Central memory CD4-positive, alpha-beta T cell (primary cell): Measurements from ENCODE around the gene NXPH2.

ENCODE experiments used
- DNase-seq: peaks from one replicate; pipeline ENCODE4 v3.0.0; 2022
- total RNA-seq, 3 experiments: gene quantifications; one replicate each; lab custom pipeline; 2026; lab: John Stamatoyannopoulos, UW

NXPH2 gene
- total RNA-seq = 0 reads per million in 3 experiments

GRCh38 chr2:138779781-138780445 lies at the start of gene NXPH2:
Gene NXPH2 (minus strand): TSS chr2:138780390. CDS start chr2:138780241, 149 bp downstream.
- DNase-seq = no peak

GRCh38 chr2:138829326-138829919 lies 49.2 kb upstream of the NXPH2 start:
- DNase-seq = no peak

DNA sequence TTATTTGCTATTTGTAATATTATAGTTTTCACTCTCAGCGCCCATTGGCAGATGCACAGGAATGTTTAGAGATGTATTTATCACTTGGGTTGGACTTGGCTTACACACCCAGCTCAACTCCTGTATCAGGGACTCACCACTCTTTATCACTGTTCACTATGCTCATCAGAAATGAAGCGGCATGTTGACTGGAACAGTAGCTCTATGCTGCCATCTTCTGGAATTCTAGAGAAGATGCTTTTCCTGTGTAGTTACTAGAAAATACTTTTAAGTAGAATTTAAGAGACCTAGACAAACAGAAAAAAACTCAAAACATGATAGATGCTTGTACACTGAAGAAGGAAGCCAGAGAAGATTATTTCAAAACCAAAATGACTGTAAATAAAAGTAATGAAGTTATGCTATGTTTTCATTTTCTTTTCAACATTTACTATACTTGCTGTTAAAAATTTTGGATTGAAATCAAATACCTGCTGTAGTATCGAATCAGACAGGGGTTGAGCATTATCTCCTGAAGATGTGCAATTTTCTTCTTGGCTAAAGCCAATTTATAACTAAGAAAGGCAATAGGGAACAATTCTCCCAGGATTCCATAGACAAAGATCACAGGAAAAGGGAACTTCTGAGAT lies 47.4 kb upstream of the NXPH2 start:
- peak; percentile 33 for DNase-seq

DNA sequence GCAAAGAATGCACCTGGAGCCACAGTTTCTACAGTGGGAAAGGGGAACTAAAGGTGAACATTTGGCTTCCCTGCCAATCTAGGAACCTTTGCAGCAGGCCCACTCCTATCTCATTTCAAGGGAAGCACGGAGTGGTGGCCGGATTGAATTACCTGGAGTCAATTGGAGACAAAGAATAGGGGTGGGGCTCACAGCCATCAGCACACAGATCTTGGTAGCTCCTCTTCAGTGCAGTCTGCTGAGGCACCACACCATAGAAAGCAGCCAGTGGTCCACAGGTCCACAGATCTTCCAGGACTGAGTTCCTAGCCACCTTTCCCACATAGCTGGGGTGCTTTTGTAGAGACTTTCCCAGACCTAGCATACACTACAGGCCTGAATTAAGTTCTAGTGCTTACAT lies 43.5 kb upstream of the NXPH2 start:
- no peak for DNase-seq

- no peak for DNase-seq
Observed at GRCh38 chr2:138819964-138820363, 39.8 kb upstream of the NXPH2 start.

DNA sequence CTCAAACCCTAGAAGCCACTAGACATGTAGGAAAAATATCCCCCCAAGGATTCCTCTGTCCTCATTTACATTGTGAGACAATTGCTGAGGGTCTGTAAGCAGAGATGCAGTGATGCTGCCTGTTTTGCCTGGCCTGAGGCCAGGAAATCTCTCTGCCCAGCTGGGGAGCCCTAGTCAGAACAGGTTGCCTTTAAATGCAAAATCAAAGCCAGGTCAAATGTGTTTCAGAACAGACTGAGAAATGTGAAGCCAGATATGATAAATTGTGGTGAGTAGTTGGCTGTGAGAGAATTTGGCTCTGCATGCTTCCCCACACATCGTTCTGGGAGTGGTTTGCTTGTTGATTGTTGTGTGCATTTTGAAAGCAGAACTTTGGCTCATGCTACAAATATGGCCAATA lies 38.4 kb upstream of the NXPH2 start:
- DNase-seq = no peak

DNA sequence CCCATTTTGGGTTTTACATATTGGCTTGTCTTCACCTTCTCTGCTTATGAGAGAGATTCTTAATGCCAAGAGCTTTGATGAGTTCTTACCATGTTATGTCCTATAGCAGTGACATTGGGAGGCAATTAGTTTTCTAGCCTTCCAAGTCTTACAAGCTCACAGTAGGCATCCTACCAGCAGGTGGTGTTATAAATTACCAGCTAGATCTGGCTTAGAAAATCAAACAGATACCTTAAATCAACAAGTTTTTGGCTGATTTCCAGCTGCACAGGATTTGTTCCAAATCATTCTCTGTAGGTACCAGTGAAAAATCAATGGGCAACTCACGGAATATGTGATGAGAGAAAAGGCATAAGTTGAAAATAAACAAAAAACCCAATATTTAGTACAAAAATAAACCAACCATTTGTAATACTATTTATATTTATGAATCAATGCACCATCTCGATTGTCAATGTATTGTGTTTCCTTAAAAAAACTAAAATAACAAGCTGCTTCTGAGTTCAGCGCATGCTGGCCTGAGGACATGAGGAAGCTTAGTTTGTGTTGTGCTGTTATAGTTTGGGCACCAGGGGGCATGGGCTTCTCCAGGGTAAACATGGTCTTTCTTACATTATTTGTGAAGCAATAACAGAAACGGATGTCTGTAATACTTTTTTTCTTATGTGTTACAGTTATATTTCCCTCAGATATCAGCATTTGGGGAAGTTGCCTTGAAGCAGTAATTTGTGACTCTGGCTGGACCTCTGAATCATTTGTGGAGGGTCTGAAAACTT lies 34.1 kb upstream of the NXPH2 start:
- DNase-seq = no peak

DNA sequence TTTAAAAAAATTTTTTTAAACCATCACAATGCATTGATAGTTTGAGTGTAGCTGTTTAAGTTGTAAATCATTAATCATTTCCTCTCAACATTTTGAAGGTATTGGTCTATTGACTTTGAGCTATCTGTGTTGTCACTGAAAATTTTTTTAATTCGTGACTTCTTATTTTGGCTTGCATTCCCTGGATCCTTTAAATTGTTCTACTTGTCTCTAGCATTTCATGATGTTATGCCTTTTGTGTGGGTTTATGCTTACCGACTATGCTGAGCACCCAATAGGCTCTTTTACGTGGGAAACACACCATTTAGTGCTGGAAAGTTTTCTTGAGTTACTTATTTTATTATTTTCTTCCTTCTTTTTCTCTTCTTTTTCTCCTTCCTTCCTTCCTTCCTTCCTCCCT lies 31.2 kb upstream of the NXPH2 start:
- DNase-seq = no peak

GRCh38 chr2:138794724-138795123 lies 14.5 kb upstream of the NXPH2 start:
- DNase-seq = no peak

- DNase-seq = no peak
Observed at GRCh38 chr2:138787053-138787666, 7.0 kb upstream of the NXPH2 start.

DNA sequence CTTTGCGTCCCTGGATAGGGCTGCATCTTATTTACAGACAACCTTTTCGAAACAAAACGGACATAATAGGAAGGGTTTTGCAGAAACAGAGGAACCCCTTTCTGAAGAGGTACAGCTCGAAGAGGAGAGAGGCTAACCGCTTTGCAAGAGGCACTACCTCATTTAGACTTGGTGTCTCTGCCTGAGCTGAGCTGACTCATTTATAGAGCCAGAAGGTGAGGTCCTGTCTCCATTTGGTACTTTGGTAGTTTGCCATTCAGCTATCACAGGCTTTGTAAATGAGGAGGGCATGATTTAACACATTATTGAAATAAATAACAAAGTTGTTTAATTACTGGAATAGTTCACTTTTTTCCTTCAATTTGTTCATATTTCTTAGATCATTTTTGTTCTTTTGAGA lies 2.2 kb upstream of the NXPH2 start:
- DNase-seq = no peak

DNA sequence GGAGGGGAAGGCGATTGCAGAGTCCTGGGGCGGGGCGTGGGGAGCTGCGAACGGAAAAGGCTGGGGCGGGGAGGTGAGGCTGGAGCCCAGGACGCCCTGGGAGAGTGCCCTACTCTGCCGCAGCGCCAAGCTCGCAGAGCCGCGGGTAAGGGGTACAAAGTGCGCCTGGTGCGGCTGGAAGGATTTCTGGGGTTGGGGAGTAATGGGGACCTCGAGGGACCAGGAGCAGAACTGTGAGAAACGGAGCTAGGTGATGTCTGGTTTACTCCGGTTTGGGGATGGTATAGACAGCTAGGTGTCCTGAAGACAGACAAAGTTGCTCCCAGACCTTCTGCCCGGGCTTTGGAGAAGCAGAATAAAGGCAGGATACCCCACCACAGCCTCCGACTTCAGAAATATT lies 718 bp upstream of the NXPH2 start:
- DNase-seq = no peak

- DNase-seq = no peak
Observed at GRCh38 chr2:138780446-138780880, 273 bp upstream of the NXPH2 start.

DNA sequence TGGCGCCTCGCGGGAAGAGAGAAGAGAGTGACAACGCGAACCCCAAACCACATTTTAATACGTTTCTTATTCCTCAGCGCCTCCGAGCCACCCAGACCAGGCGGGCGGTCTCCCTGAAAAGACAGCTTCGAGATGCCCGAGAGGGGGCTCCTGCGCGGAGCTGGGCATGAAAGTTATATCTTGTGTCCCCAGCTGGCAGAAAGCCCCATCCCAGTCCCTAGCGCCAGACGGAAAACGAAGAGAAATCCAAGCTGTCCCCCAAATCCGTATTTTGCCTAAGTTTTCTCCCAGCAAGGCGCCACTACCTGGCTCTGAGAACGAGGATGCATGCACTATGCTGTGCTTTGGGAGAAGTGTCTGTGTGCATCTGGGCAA lies 797 bp downstream of the NXPH2 start:
- DNase-seq = no peak

DNA sequence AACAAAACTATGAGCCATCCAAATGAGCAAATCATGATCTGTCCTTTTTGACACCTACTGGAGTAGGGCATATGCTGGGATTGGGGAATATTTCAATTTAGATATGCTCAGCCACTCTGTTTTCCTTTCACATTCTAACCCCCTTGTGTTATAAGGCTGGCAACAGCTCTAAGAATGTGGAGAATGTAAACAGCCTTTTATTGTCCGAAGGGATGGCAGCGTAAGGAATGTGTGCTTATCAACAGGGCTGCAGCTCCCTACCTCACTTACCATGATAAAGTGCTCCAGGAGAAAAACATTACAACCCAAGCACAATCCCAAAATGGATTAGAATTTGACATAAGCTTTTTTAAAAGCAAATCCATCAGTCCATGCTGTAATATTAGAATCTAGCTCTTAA lies 2.2 kb downstream of the NXPH2 start:
- DNase-seq = no peak

- DNase-seq = no peak
Observed at GRCh38 chr2:138775736-138776135, 4.5 kb downstream of the NXPH2 start.

DNA sequence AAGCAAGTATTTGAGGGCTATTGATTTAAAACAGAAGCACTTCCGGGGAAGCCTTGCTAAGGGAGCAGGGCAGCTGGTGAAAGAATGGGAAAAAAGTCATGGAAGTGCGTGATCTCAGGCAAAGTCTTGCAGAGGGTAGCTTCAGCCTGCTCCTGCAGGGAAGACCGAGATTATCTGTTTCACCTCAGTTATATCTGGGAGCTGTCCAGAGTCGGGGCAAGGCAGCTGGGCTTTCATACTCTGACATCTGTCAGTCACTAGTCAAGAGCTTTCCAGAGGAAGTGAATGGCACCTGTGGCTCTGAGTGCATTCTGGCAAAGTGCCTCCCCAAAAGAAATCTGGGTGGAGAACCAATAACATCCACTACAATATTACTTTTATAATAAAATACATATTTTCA lies 8.7 kb downstream of the NXPH2 start:
- no peak for DNase-seq

- no peak for DNase-seq
Observed at GRCh38 chr2:138767101-138767500, 13.1 kb downstream of the NXPH2 start.

- no peak for DNase-seq
Observed at GRCh38 chr2:138766464-138766863, 13.7 kb downstream of the NXPH2 start.

GRCh38 chr2:138763971-138764370 lies 16.2 kb downstream of the NXPH2 start:
- no peak for DNase-seq

DNA sequence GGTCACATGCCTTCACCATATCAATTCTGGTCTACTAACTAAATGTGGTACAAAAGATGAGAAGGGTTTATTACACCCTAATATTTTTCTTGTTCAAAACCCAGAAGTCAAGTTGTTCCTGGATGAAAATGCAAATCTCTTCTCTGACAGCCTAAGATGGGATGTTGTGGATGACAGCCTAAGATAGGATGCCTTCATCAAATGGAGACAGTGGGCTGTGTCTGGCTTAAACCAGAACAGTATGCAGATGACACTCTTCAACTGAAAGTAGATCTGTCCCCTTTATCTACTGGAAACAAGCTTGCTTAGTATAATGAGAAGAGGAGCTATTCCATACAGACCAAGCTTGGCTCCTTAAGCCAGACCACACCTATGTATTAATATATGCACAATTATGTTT lies 17.7 kb downstream of the NXPH2 start:
- DNase-seq = no peak

DNA sequence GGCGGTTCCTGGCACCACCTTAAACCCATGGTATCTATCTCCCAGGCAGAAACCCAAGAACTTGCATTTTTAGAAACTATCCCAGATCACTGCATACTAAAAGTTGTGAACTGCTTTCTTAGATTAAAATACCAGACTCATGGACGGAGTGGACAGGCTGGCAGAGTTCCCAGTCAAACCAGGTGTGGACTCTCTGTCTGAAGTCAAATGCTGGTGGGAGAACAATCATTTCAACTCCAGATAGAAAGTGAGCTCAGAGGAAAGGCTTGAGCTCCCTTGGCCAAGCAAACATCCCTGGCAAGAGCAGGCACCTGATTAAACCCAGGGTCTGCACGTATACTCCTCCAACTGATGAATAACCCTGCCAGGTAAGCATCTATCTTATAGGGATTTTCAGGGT lies 19.5 kb downstream of the NXPH2 start:
- DNase-seq = no peak

DNA sequence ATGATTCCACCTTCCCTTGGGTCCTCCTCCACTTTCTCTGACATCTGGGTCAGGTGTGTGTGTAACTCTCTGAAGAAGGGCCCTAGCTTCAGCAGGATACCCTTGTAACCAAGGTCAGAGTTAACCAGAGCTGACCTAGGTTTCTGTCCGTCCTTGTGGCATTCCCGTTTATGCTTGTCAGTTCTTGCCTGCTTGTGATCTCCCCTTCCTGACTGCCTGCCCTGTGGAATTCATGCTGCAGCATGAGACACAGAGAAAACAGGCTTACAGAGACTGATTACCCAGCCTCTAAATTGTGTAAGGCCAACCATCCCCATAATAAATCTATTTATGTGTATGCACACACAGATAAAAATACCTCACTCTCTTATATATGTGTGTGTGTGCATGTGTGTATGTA lies 22.8 kb downstream of the NXPH2 start:
- DNase-seq = no peak
